K562 (cell line): Measurements from ENCODE around the gene ARMS2. TPM values are rescaled to one million over a fixed set of nuclear protein-coding genes. Genes with fewer than 3 reads are reported as not detected.

Source experiments
- ATAC-seq: fragments of 200-7000 bp; cut with Tn5 transposase; 3 replicates; pipeline ENCODE4 v1.9.1; 2020; ENCODE audit warnings: moderate library complexity
- BruUV-seq: library from RNA; stranded (reverse); fragments of 400-500 nt; replicated peaks from 2 replicates; lab custom pipeline; 2021; lab: Mats Ljungman, UMichigan
- CTCF ChIA-PET: fragments of 300-600 bp; formaldehyde crosslinking; extraction: SDS; loops from one replicate; lab custom pipeline; 2021; ENCODE audit warnings: low intra/inter-chr PET ratio; lab: Yijun Ruan, JAX
- POLR2A ChIA-PET: fragments of 300-600, 350-650 bp; sonication (Branson Sonifier 250); formaldehyde crosslinking; extraction: SDS; loops from one replicate; lab custom pipeline; 2021; ENCODE audit warnings: antibody characterized with exemption, inconsistent platforms; lab: Yijun Ruan, JAX
- DNase-seq, 4 experiments: peaks; one replicate each; pipeline versions ENCODE4 v3.0.0 to v3.0.0-alpha.2; 2011 to 2018; ENCODE audit warnings: low spot score in 3 of 4, mixed read lengths in 3 of 4; ENCODE audit errors: extremely low read depth in 1 of 4
- FAIRE-seq: peaks from 2 replicates; lab custom pipeline; 2011; peaks lifted over from hg19 to GRCh38; lab: Jason Lieb, UNC
- H2AFZ ChIP-seq: 2 replicates; pipeline ENCODE4 v1.6.0; 2011; ENCODE audit warnings: low read depth, low read length, control low read depth, inconsistent platforms
- H3K27ac ChIP-seq: fragments of 200-600 bp; 3 replicates; pipeline ENCODE4 v1.8.0; 2011; ENCODE audit warnings: low read depth, mild to moderate bottlenecking, control low read depth, inconsistent platforms, low read length, moderate library complexity, mixed read lengths; ENCODE audit errors: extremely low read depth
- H3K27me3 ChIP-seq, 2 experiments: fragments of 300-600 bp in 1 of 2; 2 replicates in 1 of 2; 3 replicates in 1 of 2; pipeline versions ENCODE4 v1.6.0 to v1.8.0; 2011; ENCODE audit warnings: inconsistent platforms in 2 of 2, low read length in 2 of 2, mild to moderate bottlenecking in 1 of 2, mixed read lengths in 1 of 2, moderate library complexity in 1 of 2; ENCODE audit not compliant: control insufficient read depth in 2 of 2, insufficient read depth in 2 of 2
- H3K36me3 ChIP-seq: fragments of 300-600 bp; 3 replicates; pipeline ENCODE4 v1.8.0; 2011; ENCODE audit warnings: mild to moderate bottlenecking, low read length, inconsistent platforms; ENCODE audit not compliant: control insufficient read depth, insufficient read depth
- H3K4me1 ChIP-seq, 2 experiments: fragments of 200-600 bp in 1 of 2; replicated peaks in 1 of 2; 2 replicates in 1 of 2; 3 replicates in 1 of 2; pipeline versions ENCODE4 v1.5.1 to v1.8.0; 2011; ENCODE audit warnings: inconsistent platforms in 2 of 2, low read length in 2 of 2, mild to moderate bottlenecking in 1 of 2, mixed read lengths in 1 of 2, moderate library complexity in 1 of 2; ENCODE audit not compliant: control insufficient read depth in 2 of 2, insufficient read depth in 2 of 2
- H3K4me2 ChIP-seq: 2 replicates; pipeline ENCODE4 v1.6.1; 2011; ENCODE audit warnings: low read length, control low read depth, inconsistent platforms, mixed read lengths; ENCODE audit not compliant: insufficient read depth
- H3K4me3 ChIP-seq: fragments of 200-600 bp; sonication (generic), shearing (Covaris generic); 2 replicates; pipeline ENCODE4 v1.5.1; 2016; ENCODE audit warnings: control low read depth, inconsistent platforms
- H3K79me2 ChIP-seq: fragments of 200-600 bp; 3 replicates; pipeline ENCODE4 v1.8.0; 2011; ENCODE audit warnings: low read length, inconsistent platforms; ENCODE audit not compliant: control insufficient read depth, insufficient read depth
- H3K9ac ChIP-seq, 2 experiments: 2 replicates each; pipeline versions ENCODE4 v1.6.0 to v1.6.1; 2011; ENCODE audit warnings: low read depth in 2 of 2, low read length in 2 of 2, control low read depth in 1 of 2, inconsistent platforms in 1 of 2, mild to moderate bottlenecking in 1 of 2, mixed read lengths in 1 of 2; ENCODE audit not compliant: insufficient read depth in 1 of 2
- H3K9me1 ChIP-seq: one replicate; pipeline ENCODE4 v1.6.0; 2011; ENCODE audit warnings: inconsistent platforms, mild to moderate bottlenecking, low read length, moderate library complexity; ENCODE audit not compliant: control insufficient read depth, insufficient read depth
- H3K9me3 ChIP-seq: replicated peaks from 2 replicates; pipeline ENCODE4 v1.5.1; 2011; ENCODE audit warnings: low read depth, low read length, inconsistent platforms; ENCODE audit not compliant: control insufficient read depth, insufficient read depth
- H4K20me1 ChIP-seq: replicated peaks from 2 replicates; pipeline ENCODE4 v1.6.1; 2011; ENCODE audit warnings: low read length, inconsistent platforms, mixed read lengths; ENCODE audit not compliant: control insufficient read depth, insufficient read depth
- DDX20 ChIP-seq: fragments of 450-650 bp; IDR thresholded peaks from 2 replicates; pipeline ENCODE4 v1.6.1; 2016; ENCODE audit warnings: missing genetic modification characterization, low read depth, mild to moderate bottlenecking, missing compliant biosample characterization, moderate library complexity
- ELF1 ChIP-seq: fragments of 200-800 bp; sonication (Bioruptor generic); IDR thresholded peaks from 2 replicates; pipeline ENCODE4 v1.6.1; 2016; ENCODE audit warnings: missing genetic modification characterization, missing compliant biosample characterization
- GATAD2A ChIP-seq: fragments of 450-650 bp; IDR thresholded peaks from 2 replicates; pipeline ENCODE4 v1.6.1; 2017
- HNRNPLL ChIP-seq: fragments of 200-400 bp; formaldehyde crosslinking; IDR thresholded peaks from 2 replicates; pipeline ENCODE4 v1.6.1; 2017; ENCODE audit warnings: low read length, low read depth, mild to moderate bottlenecking; ENCODE audit not compliant: poor library complexity, severe bottlenecking
- IFI16 ChIP-seq: fragments of 250-450 bp; sonication (Bioruptor Pico); IDR thresholded peaks from 2 replicates; pipeline ENCODE4 v2.1.2; 2022; ENCODE audit warnings: mild to moderate bottlenecking, inconsistent platforms
- ILK ChIP-seq: fragments of 450-650 bp; IDR thresholded peaks from 2 replicates; pipeline ENCODE4 v1.6.1; 2016; ENCODE audit warnings: missing genetic modification characterization, low read depth, mild to moderate bottlenecking, missing compliant biosample characterization, moderate library complexity, borderline replicate concordance
- JUNB ChIP-seq: fragments of 450-650 bp; formaldehyde crosslinking; conservative IDR thresholded peaks from 2 replicates; pipeline ENCODE4 v1.4.0; 2020; ENCODE audit warnings: mild to moderate bottlenecking
- MAZ ChIP-seq, 2 experiments: fragments of 450-650 bp in 1 of 2; sonication (generic) in 1 of 2; formaldehyde crosslinking; IDR thresholded peaks in 1 of 2; conservative IDR thresholded peaks in 1 of 2; 2 replicates each; pipeline versions ENCODE4 v1.4.0 to v1.5.0; 2020; ENCODE audit warnings: mild to moderate bottlenecking in 1 of 2, missing genetic modification reagents in 1 of 2
- NR4A1 ChIP-seq, 2 experiments: fragments of 250-450 bp in 1 of 2; fragments of 450-650 bp in 1 of 2; sonication (Bioruptor Pico) in 1 of 2; IDR thresholded peaks; 2 replicates each; pipeline versions ENCODE4 v1.4.0 to v1.6.1; 2016 to 2020; ENCODE audit warnings: mild to moderate bottlenecking in 2 of 2, missing compliant biosample characterization in 1 of 2, missing genetic modification characterization in 1 of 2, moderate library complexity in 1 of 2
- RBFOX2 ChIP-seq: fragments of 200-400 bp; formaldehyde crosslinking; IDR thresholded peaks from 2 replicates; pipeline ENCODE4 v1.6.1; 2017; ENCODE audit warnings: low read depth, mild to moderate bottlenecking, low read length, moderate library complexity
- SIN3B ChIP-seq: fragments of 450-650 bp; IDR thresholded peaks from 2 replicates; pipeline ENCODE4 v1.6.1; 2017; ENCODE audit warnings: low read depth, mild to moderate bottlenecking, moderate library complexity
- SUPT5H ChIP-seq: fragments of 450-650 bp; IDR thresholded peaks from 2 replicates; pipeline ENCODE4 v1.6.1; 2016
- TRIM24 ChIP-seq, 2 experiments: fragments of 450-650 bp; IDR thresholded peaks; 2 replicates each; pipeline ENCODE4 v1.6.1; 2016
- ZNF197 ChIP-seq: fragments of 200-800 bp; sonication (Bioruptor generic); IDR thresholded peaks from 2 replicates; pipeline ENCODE4 v1.6.1; 2016; ENCODE audit warnings: low read depth, missing genetic modification characterization, missing compliant biosample characterization
- WGBS: fragments of 100-300 bp; shearing (Covaris generic); methylation state at CpG from one replicate; pipeline ENCODE4 v1.1.6; 2016; ENCODE audit warnings: low coverage, mixed read lengths; ENCODE audit not compliant: insufficient coverage; ENCODE audit errors: missing lambda C conversion rate; 5-methylcytosine and 5-hydroxymethylcytosine counted together
- in situ Hi-C: fragments of 300-500 bp; cut with MboI; formaldehyde crosslinking; loops from 4 replicates; pipeline ENCODE4 v1.15.0; 2018; ENCODE audit warnings: inconsistent platforms, mixed read lengths
- intact Hi-C: fragments of 100-400 bp; cut with micrococcal nuclease; formaldehyde crosslinking; loops from 2 replicates; pipeline ENCODE4 v1.14.2; 2022
- polyA plus RNA-seq, 8 experiments: library from polyadenylated mRNA; depleted of rRNA in 4 of 8; stranded (reverse) in 5 of 8; unstranded in 3 of 8; fragments of >200 nt; fragmentation: Nextera tagmentation in 2 of 8; fragmentation: Illumina TruSeq in 1 of 8; extraction: Ambion mirVana in 2 of 8; extraction: Trizol in 1 of 8; gene quantifications; 2 replicates each; pipeline versions ENCODE4 v1.2.1 to v1.2.3, GENCODE V29; 2011 to 2014; ENCODE audit warnings: inconsistent platforms in 1 of 8, missing spikeins in 1 of 8
- total RNA-seq, 7 experiments: library from RNA; depleted of rRNA in 6 of 7; stranded (reverse); fragments of >200 nt in 6 of 7; fragmentation: Illumina TruSeq in 2 of 7; extraction: Trizol in 2 of 7; gene quantifications; 2 replicates each; pipeline versions ENCODE4 v1.2.1 to v1.2.3, GENCODE V29; 2011 to 2021; ENCODE audit warnings: low replicate concordance in 1 of 7
- TF ChIP-seq, protein P1 (sequence below): fragments of 450-650 bp; IDR thresholded peaks from 2 replicates; pipeline ENCODE4 v1.6.1; 2016; ENCODE audit warnings: missing biosample characterization, missing genetic modification characterization
- TF ChIP-seq, protein P2 (sequence below): fragments of 450-650 bp; formaldehyde crosslinking; IDR thresholded peaks from 2 replicates; pipeline ENCODE4 v1.4.0; 2020; ENCODE audit warnings: mild to moderate bottlenecking, moderate library complexity
- TF ChIP-seq, protein P3 (sequence below): sonication (generic); formaldehyde crosslinking; IDR thresholded peaks from 2 replicates; pipeline ENCODE4 v1.9.0; 2022; ENCODE audit warnings: mild to moderate bottlenecking, missing genetic modification reagents

The ARMS2 gene
- total and polyA plus RNA-seq, 9 of the 15 experiments (the other 6 are each of a cell fraction or from before 2014, with no cell fraction given) = not detected

DNA sequence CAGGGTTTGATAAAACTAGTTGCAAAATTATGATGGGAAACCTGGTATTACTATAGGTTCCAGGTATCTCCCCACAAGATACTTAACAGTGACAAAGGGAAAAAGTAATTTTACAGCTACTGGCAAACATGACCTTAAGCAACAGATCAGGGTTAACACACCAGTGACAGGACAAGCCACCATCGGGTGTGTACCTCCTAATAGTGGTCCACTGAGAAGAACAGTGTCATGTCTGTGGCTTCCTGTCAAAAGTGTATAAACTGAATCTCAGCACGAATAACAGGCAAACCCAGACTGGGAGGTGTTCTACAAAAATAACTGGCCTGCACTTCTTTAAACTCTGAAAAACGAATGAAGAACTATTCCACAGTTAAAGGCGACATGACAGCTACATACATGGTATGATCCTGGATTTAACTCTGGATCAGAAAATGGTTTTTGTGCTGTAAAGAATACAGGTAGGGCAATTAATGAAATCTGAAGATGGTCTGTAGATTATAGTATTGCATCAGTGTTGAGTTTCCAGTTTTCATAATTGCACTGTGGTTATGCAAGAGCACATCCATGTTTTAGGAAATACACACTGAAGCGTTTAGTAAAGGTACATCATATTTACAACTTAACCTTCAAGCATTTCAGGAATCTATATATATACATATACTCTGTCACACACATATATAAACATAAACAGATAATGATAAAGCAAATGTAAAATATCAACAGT lies 32.0 kb upstream of the ARMS2 start:
- no peak overlapping the region for H3K4me3 ChIP-seq
- intact Hi-C loops = no loop called here
- in situ Hi-C loops = no loop called here
- no peak overlapping the region for H3K27ac ChIP-seq
- no peaks in the 10 kb centered on the region for H4K20me1 ChIP-seq
- BruUV-seq = no TSS peak
- no peaks in the 10 kb centered on the region for H3K4me1 ChIP-seq
- ChIA-PET POLR2A (interaction anchor here (0.6 kb wide), 1 partner anchor 45 kb away, joined by 5 read pairs; no protein-coding TSS in a partner anchor), CTCF (no interaction called here)
- H3K27me3 ChIP-seq = no peaks in the 10 kb centered on the region
- no peak overlapping the region for H3K9ac ChIP-seq
- ATAC-seq (no peak), FAIRE-seq (no peak), DNase-seq (no peak)
- H3K9me3 ChIP-seq = no peaks in the 10 kb centered on the region
- H3K79me2 ChIP-seq = no peaks in the 10 kb centered on the region
- WGBS = 2% methylated on average over 5 of the region's 5 CpGs
- no peak overlapping the region for H2AFZ ChIP-seq
- H3K9me1 ChIP-seq = no peaks in the 10 kb centered on the region
- no peak overlapping the region for H3K4me2 ChIP-seq
- H3K36me3 ChIP-seq = no peaks in the 10 kb centered on the region
- no peak for TF ChIP-seq ZNF197 (CRISPR knock-in tag)
- no peak for TF ChIP-seq IFI16 (CRISPR knock-in tag)
- no peak for TF ChIP-seq ELF1 (tag)
- TF ChIP-seq, protein P1, sequence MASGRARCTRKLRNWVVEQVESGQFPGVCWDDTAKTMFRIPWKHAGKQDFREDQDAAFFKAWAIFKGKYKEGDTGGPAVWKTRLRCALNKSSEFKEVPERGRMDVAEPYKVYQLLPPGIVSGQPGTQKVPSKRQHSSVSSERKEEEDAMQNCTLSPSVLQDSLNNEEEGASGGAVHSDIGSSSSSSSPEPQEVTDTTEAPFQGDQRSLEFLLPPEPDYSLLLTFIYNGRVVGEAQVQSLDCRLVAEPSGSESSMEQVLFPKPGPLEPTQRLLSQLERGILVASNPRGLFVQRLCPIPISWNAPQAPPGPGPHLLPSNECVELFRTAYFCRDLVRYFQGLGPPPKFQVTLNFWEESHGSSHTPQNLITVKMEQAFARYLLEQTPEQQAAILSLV (tag) = no peak
- TF ChIP-seq HNRNPLL = no peak
- TF ChIP-seq ILK = no peak
- TF ChIP-seq SUPT5H = no peak
- TF ChIP-seq SIN3B = no peak
- TF ChIP-seq NR4A1 (CRISPR knock-in tag; IDR thresholded peaks at IDR 0.05) = no peak
- TF ChIP-seq NR4A1 (tag; IDR thresholded peaks at IDR 0.05) = no peak
- TF ChIP-seq MAZ (CRISPR knock-in tag; conservative IDR thresholded peaks at IDR 0.05 in 1 of 2, IDR thresholded peaks at IDR 0.05 in 1 of 2) = no peak
- TF ChIP-seq, protein P2, sequence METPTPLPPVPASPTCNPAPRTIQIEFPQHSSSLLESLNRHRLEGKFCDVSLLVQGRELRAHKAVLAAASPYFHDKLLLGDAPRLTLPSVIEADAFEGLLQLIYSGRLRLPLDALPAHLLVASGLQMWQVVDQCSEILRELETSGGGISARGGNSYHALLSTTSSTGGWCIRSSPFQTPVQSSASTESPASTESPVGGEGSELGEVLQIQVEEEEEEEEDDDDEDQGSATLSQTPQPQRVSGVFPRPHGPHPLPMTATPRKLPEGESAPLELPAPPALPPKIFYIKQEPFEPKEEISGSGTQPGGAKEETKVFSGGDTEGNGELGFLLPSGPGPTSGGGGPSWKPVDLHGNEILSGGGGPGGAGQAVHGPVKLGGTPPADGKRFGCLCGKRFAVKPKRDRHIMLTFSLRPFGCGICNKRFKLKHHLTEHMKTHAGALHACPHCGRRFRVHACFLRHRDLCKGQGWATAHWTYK = no peak
- TF ChIP-seq TRIM24 (IDR thresholded peaks at IDR 0.05) = no peak
- no peak for TF ChIP-seq DDX20
- no peak for TF ChIP-seq RBFOX2
- TF ChIP-seq, protein P3, sequence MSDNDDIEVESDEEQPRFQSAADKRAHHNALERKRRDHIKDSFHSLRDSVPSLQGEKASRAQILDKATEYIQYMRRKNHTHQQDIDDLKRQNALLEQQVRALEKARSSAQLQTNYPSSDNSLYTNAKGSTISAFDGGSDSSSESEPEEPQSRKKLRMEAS (CRISPR knock-in tag) = no peak
- TF ChIP-seq GATAD2A = no peak
- TF ChIP-seq JUNB (CRISPR knock-in tag) = no peak
